ENCODE measurements around the gene MON2. TPM values are rescaled to one million over a fixed set of nuclear protein-coding genes. Genes with fewer than 3 reads are reported as not detected.

The MON2 gene
- total and polyA plus RNA-seq, 10 of the 15 experiments (the other 5 are each of a cell fraction or from before 2014, with no cell fraction given) = 5.4 to 34.3 (median 23.4) TPM

DNA sequence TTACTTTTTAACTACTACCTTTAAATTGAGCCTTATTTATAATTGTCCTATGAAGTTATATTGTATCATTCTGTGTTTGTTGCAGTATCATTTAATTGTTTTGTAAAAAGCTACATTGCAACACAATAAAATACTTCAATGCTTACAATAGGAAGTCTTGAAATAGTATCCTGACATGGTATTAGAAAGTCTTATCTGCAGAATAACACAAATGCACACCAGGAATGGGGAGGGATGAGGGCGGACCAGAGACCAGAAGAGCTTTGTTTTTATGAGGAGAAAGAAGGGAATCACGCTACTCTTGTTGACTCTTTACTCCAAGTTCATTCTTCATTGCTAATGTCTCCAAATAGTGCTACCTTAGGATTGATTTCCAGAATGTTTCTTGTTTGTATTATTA is 120.2 kb downstream of the MON2 start:
- Histone ChIP-seq H3K27me3 (replicated peaks in 1 of 2; ENCODE audit: control insufficient read depth in 2 of 2, insufficient read depth in 2 of 2, low read length in 1 of 2) (no peaks in the 10 kb centered on the region), H3K79me2 (ENCODE audit: control insufficient read depth, insufficient read depth, low read length) (no peaks in the 10 kb centered on the region), H3K4me1 (ENCODE audit: control insufficient read depth, insufficient read depth, low read length) (no peaks in the 10 kb centered on the region), H4K20me1 (ENCODE audit: control insufficient read depth, insufficient read depth) (no peaks in the 10 kb centered on the region), H3K9ac (ENCODE audit: control insufficient read depth, insufficient read depth, low read length) (no peak overlapping the region), H3K4me2 (ENCODE audit: control insufficient read depth, insufficient read depth) (no peak overlapping the region), H3K9me3 (replicated peaks; ENCODE audit: control insufficient read depth, insufficient read depth, low read length) (no peaks in the 10 kb centered on the region), H2AFZ (ENCODE audit: control insufficient read depth, low read depth, low read length) (no peak overlapping the region), H3K27ac (ENCODE audit: control insufficient read depth, insufficient read depth) (no peak overlapping the region), H3K36me3 (ENCODE audit: control insufficient read depth in 2 of 2, insufficient read depth in 2 of 2, low read length in 1 of 2) (peaks cover 0 to 2% of the 10 kb centered on the region in 2 experiments; a peak in 1 of 4 replicates), H3K4me3 (no peak overlapping the region)
- FAIRE-seq (no peak), DNase-seq (ENCODE audit: low read depth, low spot score) (no peak), ATAC-seq (no peak)
- ChIA-PET SMC1A (ENCODE audit: uncharacterized antibody, unreplicated experiment) (interaction anchor here (0.7 to 12.0 kb wide), 4 partner anchors 9 to 207 kb away, joined by 3 to 256 read pairs (median 4); no protein-coding TSS in a partner anchor), CTCF (interaction anchor here (0.6 to 11.6 kb wide), 4 partner anchors 12 to 210 kb away, joined by 3 to 314 read pairs (median 3); no protein-coding TSS in a partner anchor), POLR2A (interaction anchor here (0.7 kb wide), 1 partner anchor 15 kb away, joined by 4 read pairs; no protein-coding TSS in a partner anchor), RAD21 (ENCODE audit: unreplicated experiment) (interaction anchor here (1.2 to 1.4 kb wide), 2 partner anchors 20 to 207 kb away, joined by 3 to 4 read pairs; no protein-coding TSS in a partner anchor)
- TF ChIP-seq, protein P1, sequence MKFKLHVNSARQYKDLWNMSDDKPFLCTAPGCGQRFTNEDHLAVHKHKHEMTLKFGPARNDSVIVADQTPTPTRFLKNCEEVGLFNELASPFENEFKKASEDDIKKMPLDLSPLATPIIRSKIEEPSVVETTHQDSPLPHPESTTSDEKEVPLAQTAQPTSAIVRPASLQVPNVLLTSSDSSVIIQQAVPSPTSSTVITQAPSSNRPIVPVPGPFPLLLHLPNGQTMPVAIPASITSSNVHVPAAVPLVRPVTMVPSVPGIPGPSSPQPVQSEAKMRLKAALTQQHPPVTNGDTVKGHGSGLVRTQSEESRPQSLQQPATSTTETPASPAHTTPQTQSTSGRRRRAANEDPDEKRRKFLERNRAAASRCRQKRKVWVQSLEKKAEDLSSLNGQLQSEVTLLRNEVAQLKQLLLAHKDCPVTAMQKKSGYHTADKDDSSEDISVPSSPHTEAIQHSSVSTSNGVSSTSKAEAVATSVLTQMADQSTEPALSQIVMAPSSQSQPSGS (IDR thresholded peaks at IDR 0.05; ENCODE audit: low read length) = no peak
- no peak for TF ChIP-seq RAD51 (IDR thresholded peaks at IDR 0.05)
- no peak for TF ChIP-seq RUNX3 (IDR thresholded peaks at IDR 0.05; ENCODE audit: low read length)
- TF ChIP-seq ZNF274 (IDR thresholded peaks at IDR 0.05; ENCODE audit: insufficient read depth, insufficient read length) = no peak
- TF ChIP-seq DPF2 (IDR thresholded peaks at IDR 0.05) = no peak
- TF ChIP-seq MEF2B (IDR thresholded peaks at IDR 0.05; ENCODE audit: partially characterized antibody, poor library complexity, severe bottlenecking) = no peak
- no peak for TF ChIP-seq ETV6 (conservative IDR thresholded peaks at IDR 0.05 in 1 of 2, IDR thresholded peaks at IDR 0.05 in 1 of 2; ENCODE audit: borderline replicate concordance in 1 of 2, low read depth in 1 of 2)
- TF ChIP-seq ZNF217 (IDR thresholded peaks at IDR 0.05) = no peak
- no peak for TF ChIP-seq SMC3 (IDR thresholded peaks at IDR 0.05; ENCODE audit: borderline replicate concordance, low read length)
- no peak for TF ChIP-seq HDAC6 (IDR thresholded peaks at IDR 0.05; ENCODE audit: unreplicated experiment)
- TF ChIP-seq, protein P2, sequence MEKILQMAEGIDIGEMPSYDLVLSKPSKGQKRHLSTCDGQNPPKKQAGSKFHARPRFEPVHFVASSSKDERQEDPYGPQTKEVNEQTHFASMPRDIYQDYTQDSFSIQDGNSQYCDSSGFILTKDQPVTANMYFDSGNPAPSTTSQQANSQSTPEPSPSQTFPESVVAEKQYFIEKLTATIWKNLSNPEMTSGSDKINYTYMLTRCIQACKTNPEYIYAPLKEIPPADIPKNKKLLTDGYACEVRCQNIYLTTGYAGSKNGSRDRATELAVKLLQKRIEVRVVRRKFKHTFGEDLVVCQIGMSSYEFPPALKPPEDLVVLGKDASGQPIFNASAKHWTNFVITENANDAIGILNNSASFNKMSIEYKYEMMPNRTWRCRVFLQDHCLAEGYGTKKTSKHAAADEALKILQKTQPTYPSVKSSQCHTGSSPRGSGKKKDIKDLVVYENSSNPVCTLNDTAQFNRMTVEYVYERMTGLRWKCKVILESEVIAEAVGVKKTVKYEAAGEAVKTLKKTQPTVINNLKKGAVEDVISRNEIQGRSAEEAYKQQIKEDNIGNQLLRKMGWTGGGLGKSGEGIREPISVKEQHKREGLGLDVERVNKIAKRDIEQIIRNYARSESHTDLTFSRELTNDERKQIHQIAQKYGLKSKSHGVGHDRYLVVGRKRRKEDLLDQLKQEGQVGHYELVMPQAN (conservative IDR thresholded peaks at IDR 0.05) = no peak
- TF ChIP-seq SIN3A (IDR thresholded peaks at IDR 0.05; ENCODE audit: low read depth, low read length) = no peak
- TF ChIP-seq RFX5 (IDR thresholded peaks at IDR 0.05; ENCODE audit: low read depth, low read length) = no peak
- TF ChIP-seq CREM (IDR thresholded peaks at IDR 0.05; ENCODE audit: low read depth) = no peak
- no peak for TF ChIP-seq SIX5 (IDR thresholded peaks at IDR 0.05; ENCODE audit: low read depth, low read length, severe bottlenecking)
- TF ChIP-seq, protein P3, sequence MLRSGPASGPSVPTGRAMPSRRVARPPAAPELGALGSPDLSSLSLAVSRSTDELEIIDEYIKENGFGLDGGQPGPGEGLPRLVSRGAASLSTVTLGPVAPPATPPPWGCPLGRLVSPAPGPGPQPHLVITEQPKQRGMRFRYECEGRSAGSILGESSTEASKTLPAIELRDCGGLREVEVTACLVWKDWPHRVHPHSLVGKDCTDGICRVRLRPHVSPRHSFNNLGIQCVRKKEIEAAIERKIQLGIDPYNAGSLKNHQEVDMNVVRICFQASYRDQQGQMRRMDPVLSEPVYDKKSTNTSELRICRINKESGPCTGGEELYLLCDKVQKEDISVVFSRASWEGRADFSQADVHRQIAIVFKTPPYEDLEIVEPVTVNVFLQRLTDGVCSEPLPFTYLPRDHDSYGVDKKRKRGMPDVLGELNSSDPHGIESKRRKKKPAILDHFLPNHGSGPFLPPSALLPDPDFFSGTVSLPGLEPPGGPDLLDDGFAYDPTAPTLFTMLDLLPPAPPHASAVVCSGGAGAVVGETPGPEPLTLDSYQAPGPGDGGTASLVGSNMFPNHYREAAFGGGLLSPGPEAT (IDR thresholded peaks at IDR 0.05; ENCODE audit: low read depth) = no peak
- TF ChIP-seq, protein P4, sequence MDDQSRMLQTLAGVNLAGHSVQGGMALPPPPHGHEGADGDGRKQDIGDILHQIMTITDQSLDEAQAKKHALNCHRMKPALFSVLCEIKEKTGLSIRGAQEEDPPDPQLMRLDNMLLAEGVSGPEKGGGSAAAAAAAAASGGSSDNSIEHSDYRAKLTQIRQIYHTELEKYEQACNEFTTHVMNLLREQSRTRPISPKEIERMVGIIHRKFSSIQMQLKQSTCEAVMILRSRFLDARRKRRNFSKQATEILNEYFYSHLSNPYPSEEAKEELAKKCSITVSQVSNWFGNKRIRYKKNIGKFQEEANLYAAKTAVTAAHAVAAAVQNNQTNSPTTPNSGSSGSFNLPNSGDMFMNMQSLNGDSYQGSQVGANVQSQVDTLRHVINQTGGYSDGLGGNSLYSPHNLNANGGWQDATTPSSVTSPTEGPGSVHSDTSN (IDR thresholded peaks at IDR 0.05; ENCODE audit: insufficient replicate concordance, low read depth, low read length) = no peak
- WGBS (ENCODE audit: insufficient coverage, insufficient replicate concordance, low lambda C conversion rate, missing lambda C conversion rate) = 92% methylated on average over 2 of the region's 2 CpGs
- no TSS peak for BruUV-seq (replicated peaks)
- in situ Hi-C loops (cut with MboI) = no loop called here
- intact Hi-C loops (cut with micrococcal nuclease; ENCODE audit: unreplicated experiment) = no loop called here
